Erythroblast (primary cell): ENCODE results near the gene STIM1.

Experiments
- GATA1 ChIP-seq: IDR thresholded peaks from 2 replicates; pipeline ENCODE4 v1.6.1; 2011; ENCODE audit warnings: low read depth, mild to moderate bottlenecking, control low read depth, low read length, moderate library complexity
- POLR2A ChIP-seq: IDR thresholded peaks from 2 replicates; pipeline ENCODE4 v1.6.1; 2011; ENCODE audit warnings: mild to moderate bottlenecking, low read length

GRCh38 chr11:4087551-4087950, 232.1 kb downstream of the STIM1 start:
- TF ChIP-seq POLR2A (no peak), GATA1 (no peak)
